Hematopoietic multipotent progenitor cell (in vitro differentiated cells): ENCODE data around the gene PPP2R2D. TPM values are rescaled to one million over a fixed set of nuclear protein-coding genes. Genes with fewer than 3 reads are reported as not detected.

Experiments
- DNase-seq, 3 donors: peaks; one replicate each; pipeline ENCODE4 v3.0.0-alpha.2; 2011 to 2015; ENCODE audit warnings: low read depth in 2 of 3, low spot score in 2 of 3
- total RNA-seq: library from RNA; depleted of rRNA; stranded (reverse); fragments of >200 nt; gene quantifications from one replicate; pipeline ENCODE4 v1.2.3, GENCODE V29; 2012

The PPP2R2D gene
- 25.6 TPM for total RNA-seq

DNA sequence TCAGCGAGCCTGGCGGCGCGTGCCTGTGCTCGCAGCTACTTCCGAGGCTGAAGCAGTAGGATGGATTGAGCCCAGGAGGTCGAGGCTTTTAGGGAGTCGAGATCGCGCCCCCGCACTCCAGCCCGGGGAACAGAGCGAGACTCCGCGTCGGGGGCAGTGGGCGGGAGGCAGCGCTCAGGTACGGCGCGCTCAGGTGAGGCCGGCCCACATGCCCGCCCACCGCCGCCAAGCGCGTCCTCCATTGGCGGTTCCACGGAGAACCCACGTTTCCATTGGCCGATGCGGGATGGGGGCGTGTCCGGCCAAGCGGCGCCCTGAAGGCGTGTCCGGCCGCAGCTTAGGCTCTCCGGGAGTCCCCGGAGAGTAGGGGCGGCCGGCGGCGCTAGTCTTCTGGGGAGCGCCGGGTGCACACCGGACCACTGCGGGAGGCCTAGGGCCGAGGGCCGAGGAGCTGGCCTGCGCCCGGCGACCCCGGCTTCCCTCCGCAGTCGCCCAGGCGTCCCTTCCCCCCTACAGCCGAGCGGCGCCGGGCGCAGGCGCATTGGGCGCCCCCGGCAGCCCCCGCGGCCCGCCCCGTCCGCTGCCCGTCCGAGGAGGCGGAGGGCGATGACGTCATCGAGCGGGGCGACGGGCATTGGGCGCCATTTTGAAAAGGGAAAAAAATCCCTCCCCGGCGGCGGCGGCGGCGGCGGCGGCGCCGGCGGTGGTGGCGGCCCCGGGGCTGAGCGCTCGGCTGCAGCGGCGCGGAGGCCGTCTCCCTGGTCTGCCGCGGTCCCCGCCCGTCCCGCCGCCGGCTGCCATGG lies at the start of gene PPP2R2D:
PPP2R2D (plus strand) TSS at position 659 of the 803 bp plus-strand sequence; CDS start at position 800, 141 bp downstream.
- DNase-seq = peak; percentile 92 to 98 (median 96)

DNA sequence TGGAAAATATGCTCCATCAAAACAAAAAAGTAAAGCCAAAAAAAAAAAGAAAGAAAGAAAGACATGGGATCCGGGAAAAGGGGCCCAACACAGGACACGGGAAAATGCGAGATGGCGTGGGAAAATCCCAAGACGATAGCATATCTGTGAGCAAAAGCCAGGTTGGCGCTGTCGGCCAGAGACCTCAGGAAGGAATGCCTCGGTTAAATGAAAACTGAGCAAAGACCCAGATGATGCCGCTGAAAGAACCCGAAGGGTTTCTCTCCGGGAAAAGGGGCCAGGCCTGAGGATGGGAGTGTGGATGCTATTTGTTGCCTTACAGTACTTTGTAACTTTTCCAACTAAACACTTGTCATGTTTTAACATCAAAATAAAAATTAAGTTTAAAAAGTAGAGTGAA lies 49.5 kb upstream of the PPP2R2D start:
- DNase-seq = no peak

DNA sequence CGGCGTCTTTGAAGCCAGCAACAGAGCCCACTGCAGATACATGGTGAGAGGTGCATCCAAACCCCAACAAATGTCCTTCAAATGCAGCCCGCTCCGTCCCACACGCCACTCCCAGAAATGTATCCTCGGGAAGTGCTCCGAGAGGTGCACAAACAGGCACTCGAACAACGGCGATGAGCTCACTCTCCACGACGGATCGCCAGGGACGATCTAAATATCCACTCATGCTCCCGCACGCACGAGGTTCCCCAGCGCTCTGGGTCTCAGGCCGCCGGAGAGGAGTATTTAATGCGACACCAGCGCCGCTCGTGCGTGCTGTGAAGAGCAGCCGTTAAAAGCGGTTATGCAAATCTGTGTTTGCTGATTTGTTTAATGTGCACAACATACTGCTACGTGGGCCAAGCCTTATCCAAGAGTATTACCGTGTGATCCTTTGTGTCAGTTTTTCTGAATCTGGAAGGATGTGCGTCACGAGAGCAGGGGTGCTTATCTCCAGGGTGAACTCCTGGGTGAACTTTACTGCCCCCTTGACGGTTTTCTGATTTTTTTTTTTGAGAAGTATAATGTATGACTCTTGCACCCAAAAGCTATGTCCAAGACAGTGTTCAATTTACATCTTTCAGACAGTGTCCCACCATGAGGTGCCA lies 48.5 kb upstream of the PPP2R2D start:
- DNase-seq = no peak

DNA sequence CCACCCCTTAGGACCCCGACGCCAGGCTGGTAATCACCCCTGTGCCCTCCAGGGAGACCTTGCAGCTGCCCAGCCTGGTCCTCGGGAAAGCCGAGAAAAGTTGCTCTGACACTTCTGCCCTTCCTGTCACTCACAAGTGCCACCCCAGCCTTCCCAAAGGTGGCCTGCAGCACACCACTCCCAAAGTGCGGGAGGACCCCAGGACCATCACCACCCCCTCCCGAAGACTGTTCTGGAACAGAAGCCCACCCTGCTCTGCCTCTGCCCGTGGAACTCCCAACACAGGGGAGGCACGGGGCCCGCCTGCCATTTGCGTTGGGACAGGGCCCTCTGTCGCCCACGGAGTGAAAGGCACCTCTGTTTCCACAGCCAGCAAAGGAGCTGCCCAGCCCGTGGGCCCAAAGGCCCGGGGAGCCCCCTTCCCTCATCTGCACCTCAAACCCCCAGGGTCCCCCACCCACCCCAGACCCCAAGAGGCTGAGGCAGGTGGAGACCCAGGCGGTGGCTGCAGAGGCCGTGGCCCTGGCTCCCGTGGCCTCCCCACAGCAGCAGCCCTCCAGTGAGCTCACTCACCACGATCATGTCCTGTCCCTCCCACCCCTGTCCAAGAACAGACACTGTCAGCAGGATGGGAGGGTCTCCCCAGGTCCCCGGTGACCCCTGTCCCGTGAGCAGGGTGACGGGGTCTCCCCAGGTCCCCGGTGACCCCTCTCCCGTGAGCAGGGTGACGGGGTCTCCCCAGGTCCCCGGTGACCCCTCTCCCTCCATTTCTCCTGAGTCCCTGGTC lies 47.8 kb upstream of the PPP2R2D start:
- DNase-seq = no peak

DNA sequence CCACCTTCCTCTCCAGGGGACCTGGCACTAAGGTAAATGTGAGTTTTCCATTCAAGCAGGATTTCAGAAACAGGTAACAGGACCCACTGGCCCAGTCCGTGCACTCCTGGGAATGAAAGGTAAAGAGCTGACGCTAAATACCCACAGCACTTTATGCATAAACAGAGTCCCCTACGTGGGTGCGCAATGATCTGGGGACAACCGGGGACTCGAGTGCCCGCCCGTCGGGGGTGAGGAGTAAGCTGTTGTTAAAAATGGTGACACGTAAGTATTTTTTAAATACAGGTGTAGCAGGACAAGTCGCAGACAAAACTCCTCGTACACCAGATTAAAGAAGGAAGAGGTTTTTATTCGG lies 47.2 kb upstream of the PPP2R2D start:
- DNase-seq = no peak

DNA sequence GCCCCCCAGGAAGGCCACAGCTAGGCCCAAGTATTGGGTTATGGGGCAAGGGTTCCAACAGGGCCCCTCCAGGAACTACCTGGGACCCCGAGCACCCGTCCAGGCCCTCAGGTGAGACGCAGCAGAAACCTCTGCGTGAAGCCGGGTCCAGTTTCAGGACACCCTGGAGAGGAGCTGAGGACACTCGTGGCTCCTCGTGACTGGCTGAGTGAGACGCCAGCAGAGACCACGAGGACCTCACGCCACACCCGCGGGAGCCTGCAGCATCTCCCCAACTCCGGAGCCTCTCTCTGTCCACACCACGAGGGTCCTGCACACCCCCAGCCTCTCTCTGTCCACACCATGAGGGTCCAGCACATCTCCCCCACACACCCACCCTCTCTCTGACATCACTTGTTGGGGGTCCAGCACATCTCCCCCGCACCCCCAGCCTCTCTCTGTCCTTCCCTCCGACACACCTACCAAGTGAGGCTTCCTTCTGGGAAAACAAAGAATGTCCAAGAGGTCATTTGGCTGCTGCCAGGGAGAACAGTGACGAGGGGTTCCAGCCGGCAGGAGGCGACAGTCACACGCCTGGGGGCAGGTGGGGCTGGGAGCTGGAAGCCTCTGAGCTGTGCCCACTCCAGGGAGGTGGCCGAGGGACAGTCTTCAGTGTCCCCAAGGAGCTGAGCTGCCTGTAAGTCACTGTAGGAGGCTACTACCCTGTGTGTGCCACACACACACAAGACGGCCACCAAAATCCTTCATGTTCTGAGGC lies 46.1 kb upstream of the PPP2R2D start:
- DNase-seq = no peak

DNA sequence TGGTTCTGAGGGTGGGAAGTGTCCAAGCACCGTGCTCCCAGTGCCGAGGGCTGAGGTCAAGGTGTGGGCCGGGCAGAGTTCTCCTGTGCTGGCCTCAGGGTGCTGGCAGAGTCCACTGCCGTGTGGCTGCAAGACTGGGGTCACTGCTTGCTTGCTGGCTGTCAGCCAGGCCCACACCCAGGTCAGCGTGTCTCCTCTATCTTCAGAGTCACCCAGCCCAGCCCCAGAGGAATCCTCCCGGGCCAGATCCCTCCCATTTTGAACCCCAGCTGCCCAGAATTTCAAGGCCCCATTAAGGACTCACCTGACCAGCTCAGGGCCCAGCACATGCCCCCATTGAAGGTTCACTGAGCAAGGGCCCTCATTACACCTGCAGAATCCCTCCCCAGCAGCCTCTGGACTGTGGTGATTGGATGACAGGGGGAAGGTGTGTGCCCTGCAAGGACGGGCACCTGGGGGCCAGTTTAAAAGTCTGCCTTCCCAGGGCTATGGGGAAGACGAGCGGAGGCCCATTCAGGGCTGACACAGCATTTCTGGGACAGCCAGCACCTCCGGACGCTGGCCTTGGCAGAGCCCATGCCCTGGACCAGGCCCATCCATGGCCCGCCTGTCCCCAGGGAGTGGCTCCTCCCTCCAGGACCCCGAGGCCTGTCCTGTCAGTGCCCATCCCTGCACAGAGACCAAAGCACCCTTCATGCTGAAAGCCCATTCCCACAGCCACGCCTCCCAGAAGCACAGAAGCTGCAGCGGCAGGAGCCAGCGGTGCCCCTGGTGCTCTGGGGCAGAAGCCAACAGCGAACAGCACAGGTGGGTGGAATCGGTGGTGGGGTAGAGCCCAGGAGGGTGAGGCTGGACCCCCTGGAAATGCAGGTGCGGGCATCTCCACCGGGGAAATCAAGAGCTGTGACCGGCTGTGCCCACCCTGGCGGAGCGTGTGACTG lies 45.1 kb upstream of the PPP2R2D start:
- no peak for DNase-seq

DNA sequence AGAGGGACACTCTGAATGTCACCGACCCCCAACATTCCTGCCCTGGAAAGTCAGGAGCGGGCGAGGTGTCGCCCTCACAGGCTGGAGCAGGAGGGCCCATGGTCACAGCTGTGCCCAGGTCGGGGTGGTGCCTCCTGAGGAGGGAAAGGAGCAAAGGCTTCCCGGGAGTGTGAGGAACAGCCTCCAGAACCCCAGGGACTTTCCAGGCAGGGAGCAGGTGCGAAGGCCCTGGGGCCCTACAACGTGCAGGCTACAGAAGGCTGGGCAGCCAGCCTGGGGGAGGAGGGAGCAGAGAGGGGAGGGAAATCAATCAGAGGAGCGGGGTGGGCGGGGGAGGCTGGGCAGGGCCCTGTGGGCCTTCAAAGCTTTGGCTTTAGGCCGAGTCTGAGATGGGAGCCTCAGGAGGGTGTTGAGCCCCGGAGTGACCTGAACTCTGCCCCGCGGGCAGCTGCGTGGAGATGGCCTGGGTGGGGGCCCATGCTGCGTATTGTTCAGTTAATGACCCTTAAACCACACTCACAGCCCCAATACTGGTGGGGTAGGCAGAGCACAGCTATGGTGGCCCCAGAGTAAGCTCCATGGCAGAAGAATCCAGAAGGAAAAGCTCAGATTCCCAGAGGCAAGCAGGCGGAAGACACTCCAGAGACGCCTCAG lies 44.2 kb upstream of the PPP2R2D start:
- no peak for DNase-seq

DNA sequence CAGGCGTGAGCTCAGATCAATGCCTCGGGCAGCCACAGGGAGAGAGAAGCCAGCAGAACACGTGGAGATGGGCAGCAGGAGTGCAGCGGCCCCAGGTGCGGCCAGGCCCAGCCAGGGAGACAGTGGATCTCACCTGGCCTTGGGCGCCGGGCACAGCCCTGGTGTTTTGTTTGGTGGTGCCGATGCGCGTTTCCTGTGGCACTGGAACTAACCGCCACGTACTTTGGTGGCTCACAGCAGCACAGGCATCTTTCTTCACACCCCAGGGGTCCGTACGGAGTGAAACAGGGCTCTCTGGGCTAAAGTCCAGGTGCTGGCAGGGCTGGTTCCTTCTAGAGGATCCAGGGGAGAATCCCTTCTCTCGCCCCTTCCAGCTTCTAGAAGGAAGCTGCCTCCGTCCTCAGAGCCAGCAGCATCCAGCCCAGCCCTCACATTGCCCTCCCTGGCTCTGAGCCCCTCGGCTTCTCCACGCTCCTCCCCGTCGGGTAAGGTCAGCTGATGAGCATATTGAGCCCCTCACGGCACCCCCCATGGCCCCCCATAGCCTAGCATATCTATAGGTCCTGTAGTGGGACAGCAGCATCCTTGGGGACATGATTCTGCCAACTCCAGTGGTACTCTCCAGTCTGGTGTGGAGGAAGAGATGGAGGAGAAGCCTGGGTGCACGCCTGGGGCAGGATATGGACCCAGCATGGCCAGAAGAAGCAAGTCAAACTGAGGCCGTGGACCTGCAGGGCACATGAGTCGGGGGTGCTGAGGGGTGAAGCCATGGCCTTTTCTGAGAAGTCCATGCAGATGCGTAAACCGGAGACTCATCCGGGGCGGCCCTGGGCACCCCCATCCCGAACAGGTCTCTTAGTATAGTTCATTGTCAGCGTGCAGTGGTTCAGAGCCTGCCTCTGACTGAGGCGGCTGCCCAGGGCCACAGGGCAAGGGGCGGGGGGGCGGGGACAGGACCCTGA lies 43.4 kb upstream of the PPP2R2D start:
- no peak for DNase-seq

DNA sequence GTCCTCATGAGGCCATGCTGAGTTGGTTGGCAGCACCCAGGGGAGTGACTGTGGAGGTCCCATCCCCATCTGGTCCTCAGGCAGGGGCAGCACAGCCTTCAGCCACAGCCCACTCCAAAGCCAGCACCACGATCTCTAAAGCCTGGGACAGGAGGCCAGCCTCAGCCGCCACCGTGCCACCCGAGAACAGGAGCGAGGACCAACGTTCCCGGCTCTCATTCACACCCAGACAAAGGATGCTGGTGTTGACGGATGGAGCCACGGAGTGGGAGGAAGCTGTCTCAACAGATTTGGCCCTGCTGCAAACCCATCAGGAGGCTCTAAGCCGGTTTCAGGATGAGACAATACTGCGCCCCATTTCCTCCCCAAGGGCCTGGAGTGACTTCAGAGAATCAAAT lies 42.7 kb upstream of the PPP2R2D start:
- no peak for DNase-seq

DNA sequence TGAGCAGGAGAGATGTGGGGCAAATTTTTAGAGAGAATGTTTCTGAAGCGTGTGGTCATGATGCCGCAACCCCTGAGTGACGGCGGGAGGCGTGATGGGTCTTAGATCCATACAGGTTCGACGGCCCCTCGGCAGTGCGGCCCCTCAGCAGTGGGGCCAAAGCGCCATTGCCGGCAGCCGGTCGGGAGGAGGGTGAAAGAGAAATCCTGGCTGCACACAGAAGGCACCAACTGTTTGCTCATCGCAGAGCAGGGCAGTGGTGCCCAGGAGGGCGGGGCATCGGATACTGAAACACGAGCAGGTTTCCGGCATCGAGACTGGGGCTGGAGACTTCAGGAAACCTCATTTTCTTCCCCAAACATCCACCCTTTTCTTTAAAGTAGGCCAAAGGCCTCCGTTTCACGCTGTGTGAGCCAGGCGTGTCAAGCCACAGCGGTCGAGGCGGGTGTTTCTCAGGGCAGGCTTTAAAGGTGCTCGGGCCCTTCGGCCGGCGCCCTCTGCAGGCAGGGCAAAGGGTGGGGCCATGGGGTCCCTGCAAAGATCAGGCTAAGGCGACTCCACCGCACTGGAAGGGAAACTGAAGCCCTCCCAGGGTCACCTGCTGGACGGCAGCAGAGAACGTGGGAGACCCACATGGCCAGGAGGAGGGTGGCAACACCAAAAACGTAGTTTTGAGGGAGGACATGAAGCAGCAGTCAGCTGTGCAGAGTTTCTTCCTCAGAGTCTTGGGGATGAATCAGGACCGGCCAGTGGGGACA lies 42.0 kb upstream of the PPP2R2D start:
- no peak for DNase-seq

DNA sequence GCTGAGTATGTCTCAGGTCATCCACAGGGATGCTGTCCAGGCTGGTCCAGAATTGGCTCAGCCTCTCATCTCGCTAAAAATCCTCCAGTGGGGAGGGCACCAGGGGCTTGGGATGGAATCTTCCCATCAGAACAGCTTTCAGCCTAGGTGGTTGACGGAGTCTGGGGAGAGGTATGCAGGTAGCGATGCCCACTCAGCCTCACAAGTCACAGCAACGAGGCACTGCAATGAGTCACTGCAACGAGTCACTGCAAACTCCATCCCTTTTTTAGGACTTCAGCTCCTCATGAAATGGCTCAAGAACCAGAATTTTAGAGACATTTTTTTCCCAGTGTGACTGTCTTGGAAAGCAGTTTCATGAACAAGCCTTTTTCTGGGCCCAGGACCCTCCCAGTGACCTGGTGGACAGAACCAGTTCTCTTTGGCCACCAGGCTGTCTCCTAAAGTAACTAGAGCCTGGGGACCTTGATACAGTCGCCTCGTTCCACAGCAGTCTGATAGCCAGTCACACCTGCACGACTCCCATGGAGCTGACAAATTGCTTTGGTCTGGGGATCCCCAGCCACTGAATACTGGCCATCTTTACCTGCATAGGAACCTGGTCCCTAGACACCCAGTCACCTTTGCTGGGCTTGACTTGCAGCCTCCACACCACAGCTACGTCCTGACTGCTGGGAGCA lies 41.3 kb upstream of the PPP2R2D start:
- no peak for DNase-seq

DNA sequence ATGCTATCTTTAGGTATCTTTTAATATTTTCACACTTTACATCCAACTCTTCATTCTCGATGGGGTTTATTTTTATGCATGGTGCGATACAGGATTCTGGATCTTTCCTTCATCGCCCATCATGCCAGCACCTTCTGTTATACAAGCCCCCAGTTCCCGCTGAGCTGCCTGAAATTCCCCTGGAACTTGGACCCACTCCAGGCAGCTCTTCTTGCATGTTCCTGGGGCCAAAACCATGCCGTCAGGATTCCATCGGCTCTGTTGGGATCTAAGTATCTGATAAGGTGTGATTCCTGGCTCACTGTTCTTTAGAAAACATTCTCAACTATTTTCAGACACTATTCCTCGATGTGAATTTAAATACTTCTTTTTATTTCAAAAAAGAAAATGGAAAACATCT lies 40.5 kb upstream of the PPP2R2D start:
- no peak for DNase-seq

DNA sequence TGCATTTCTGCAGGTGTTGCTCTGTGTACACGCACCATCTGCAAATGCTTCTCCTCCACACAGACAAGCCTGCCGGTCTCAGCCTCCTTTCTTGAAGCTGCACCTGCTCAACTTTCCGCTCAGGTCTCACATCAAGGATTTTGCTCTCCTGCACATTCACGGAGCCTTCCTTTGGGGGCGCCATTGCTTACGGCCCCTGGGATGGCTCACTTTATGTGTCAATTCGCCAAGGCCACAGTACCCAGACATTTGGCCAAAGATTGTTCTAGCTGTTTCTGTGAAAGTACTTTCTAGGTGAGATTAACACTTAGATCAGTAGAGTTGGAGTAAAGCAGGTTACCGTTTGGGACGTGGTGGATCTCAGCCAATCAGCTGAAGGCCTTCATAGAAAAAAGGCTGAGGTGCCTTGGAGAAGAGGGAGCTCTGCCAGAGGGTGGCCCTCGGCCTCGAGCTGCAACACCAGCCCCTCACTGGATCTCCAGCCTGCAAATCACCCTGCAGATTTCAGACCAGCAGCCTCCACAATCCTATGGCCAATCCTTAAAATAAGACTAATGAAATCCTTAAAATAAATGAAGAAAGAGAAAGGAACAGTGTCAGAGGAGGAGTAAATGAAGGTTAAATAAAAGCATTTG lies 39.9 kb upstream of the PPP2R2D start:
- no peak for DNase-seq

DNA sequence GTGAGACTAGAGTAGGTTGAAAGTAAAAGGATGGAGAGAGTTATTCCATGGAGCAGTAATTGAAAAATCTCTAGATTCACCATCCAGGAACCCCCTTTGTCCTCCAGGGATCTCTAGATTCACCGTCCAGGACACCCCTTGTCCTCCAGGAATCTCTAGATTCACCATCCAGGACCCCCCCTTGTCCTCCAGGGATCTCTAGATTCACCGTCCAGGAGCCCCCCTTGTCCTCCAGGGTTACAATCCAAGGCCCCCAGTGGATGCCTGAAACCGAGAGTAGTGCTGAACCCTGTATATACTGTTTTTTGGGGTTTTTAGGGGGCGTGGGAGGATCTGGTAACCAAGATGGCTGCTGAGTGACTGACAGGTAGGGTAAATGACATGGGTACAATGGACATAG lies 38.3 kb upstream of the PPP2R2D start:
- no peak for DNase-seq

DNA sequence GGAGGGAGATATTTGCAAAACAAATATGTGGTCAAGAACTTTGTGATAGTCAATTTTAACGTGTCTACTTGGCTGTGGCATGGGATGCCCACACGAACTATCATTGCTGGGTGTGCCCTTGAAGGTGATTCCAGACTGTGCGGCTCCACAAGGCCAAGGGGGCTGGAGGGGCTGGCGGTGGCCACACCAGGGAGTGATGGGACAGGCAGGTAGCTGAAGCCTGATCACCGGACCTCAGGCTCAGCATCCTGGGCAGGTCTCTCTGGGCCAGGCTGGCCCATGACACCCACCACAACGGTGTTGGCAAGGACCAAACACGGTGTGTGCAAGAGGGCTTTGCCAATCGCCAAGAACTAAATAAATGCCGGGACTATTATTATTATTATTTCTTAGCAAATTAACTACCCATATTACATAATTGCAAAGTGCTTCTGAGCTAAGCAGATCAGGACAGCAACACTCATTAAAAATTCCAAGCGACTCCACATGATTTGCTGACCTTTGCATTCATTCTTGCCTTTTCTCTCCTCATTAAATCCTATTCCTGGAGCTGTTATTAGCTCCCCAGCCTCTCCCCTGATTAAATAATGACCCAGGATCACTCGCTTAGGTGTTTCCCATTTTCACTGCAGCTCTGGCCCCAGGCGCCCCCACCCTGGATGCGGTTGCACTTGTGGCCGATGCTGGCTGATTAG lies 35.4 kb upstream of the PPP2R2D start:
- DNase-seq = no peak
